Neural progenitor cell (in vitro differentiated cells): Measurements from ENCODE around the gene USP7.

Experiments used
- CTCF ChIP-seq: fragments of 200-600 bp; sonication (generic); IDR thresholded peaks from 2 replicates; pipeline ENCODE4 v1.5.1; 2017; ENCODE audit warnings: antibody characterized with exemption, mild to moderate bottlenecking
- EZH2 ChIP-seq: fragments of 200-600 bp; sonication (generic); IDR thresholded peaks from 2 replicates; pipeline ENCODE4 v1.6.1; 2017; ENCODE audit warnings: antibody characterized with exemption, mild to moderate bottlenecking, moderate library complexity
- EZH2phosphoT487 ChIP-seq: fragments of 200-600 bp; sonication (generic); IDR thresholded peaks from 2 replicates; pipeline ENCODE4 v1.6.1; 2017; ENCODE audit warnings: antibody characterized with exemption

GRCh38 chr16:8851761-8852403 lies 111.8 kb downstream of the USP7 start:
- no peak for TF ChIP-seq EZH2phosphoT487
- TF ChIP-seq CTCF = no peak
- no peak for TF ChIP-seq EZH2
